PC-9 (cell line): ENCODE results near the gene LIMS2.

ENCODE experiments used
- CTCF ChIP-seq: fragments of 200-600 bp; sonication (generic); conservative IDR thresholded peaks from 2 replicates; pipeline ENCODE4 v1.6.1; 2017; ENCODE audit warnings: mixed run types, antibody characterized with exemption, mild to moderate bottlenecking, moderate library complexity
- EZH2 ChIP-seq: fragments of 200-600 bp; sonication (generic); IDR thresholded peaks from 2 replicates; pipeline ENCODE4 v1.8.0; 2017; ENCODE audit warnings: antibody characterized with exemption, low read depth

- TF ChIP-seq EZH2 (no peak), CTCF (no peak)
These were observed 44.3 kb downstream of the LIMS2 start for GRCh38 chr2:127630864-127631540.
